Measurements from ENCODE around the gene ZNF423.

GRCh38 chr16:49554681-49555080 lies 301.2 kb downstream of the ZNF423 start:
- TF ChIP-seq EZH2 (IDR thresholded peaks at IDR 0.05; ENCODE audit: insufficient read depth, poor library complexity, severe bottlenecking) (no peak), EZH2phosphoT487 (IDR thresholded peaks at IDR 0.05; ENCODE audit: insufficient read depth, low read depth) (no peak)

Data from GM23248 (cell line).